Hepatocyte (in vitro differentiated cells): ENCODE results near the gene LRRIQ4.

Source experiments
- EZH2 ChIP-seq: fragments of 200-600 bp; sonication (generic); IDR thresholded peaks from 2 replicates; pipeline ENCODE4 v1.6.1; 2016; ENCODE audit warnings: antibody characterized with exemption, mild to moderate bottlenecking, borderline replicate concordance
- EZH2phosphoT487 ChIP-seq: fragments of 200-600 bp; sonication (generic); IDR thresholded peaks from one replicate; pipeline ENCODE4 v1.6.1; 2018; ENCODE audit warnings: antibody characterized with exemption, mild to moderate bottlenecking, low read depth, moderate library complexity; ENCODE audit not compliant: unreplicated experiment, severe bottlenecking
- TF ChIP-seq, protein P1 (sequence below): fragments of 200-600 bp; sonication (generic); IDR thresholded peaks from 2 replicates; pipeline ENCODE4 v1.5.1; 2016; ENCODE audit warnings: antibody characterized with exemption, mild to moderate bottlenecking; ENCODE audit not compliant: poor library complexity

DNA sequence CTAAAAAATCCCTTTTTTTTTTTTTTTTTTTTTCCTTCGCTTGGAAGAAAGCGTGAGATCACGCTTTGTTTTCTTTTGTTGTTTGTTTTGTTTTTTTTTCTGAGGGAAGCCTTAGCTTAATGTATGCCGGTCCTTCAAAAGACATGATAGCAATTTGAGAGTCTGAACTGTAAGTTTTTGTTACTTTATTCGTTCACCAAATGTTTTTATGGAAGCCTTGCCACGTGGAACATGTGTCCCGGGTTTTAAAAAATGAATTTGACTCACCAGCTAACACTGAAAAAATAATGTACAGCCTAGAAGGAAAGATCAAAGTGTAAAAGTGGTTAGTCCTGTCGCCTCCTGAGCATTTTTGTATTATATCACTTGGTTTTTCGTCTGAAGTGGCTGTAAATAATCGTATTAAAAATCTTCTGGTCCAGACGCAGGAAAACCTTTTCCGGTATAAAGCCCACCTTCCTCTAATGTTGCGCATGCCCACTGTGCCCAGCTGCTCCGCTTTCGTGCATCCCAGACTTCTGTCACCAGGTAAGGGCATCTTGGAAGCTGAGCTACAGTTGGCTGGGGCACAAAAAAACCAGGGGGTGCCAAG is 40.3 kb upstream of the LRRIQ4 start:
- TF ChIP-seq, protein P1, sequence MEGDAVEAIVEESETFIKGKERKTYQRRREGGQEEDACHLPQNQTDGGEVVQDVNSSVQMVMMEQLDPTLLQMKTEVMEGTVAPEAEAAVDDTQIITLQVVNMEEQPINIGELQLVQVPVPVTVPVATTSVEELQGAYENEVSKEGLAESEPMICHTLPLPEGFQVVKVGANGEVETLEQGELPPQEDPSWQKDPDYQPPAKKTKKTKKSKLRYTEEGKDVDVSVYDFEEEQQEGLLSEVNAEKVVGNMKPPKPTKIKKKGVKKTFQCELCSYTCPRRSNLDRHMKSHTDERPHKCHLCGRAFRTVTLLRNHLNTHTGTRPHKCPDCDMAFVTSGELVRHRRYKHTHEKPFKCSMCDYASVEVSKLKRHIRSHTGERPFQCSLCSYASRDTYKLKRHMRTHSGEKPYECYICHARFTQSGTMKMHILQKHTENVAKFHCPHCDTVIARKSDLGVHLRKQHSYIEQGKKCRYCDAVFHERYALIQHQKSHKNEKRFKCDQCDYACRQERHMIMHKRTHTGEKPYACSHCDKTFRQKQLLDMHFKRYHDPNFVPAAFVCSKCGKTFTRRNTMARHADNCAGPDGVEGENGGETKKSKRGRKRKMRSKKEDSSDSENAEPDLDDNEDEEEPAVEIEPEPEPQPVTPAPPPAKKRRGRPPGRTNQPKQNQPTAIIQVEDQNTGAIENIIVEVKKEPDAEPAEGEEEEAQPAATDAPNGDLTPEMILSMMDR = no peak
- TF ChIP-seq EZH2 = no peak
- TF ChIP-seq EZH2phosphoT487 = no peak
